Heart right ventricle (tissue), 16 donors: Measurements from ENCODE around the gene SLC9A2. TPM values are rescaled to one million over a fixed set of nuclear protein-coding genes. Genes with fewer than 3 reads are reported as not detected.

Experiments used
- ATAC-seq, 8 donors: fragments of 200-7000 bp; cut with Tn5 transposase; one replicate each; pipeline ENCODE4 v1.9.1; 2020; ENCODE audit warnings: mild to moderate bottlenecking in 8 of 8, moderate library complexity in 8 of 8, moderate number of reproducible peaks in 1 of 8
- DNase-seq, 2 donors: peaks; one replicate each; pipeline ENCODE4 v3.0.0-alpha.2; 2020
- H3K27ac ChIP-seq, 10 donors: fragments of 200-600 bp; sonication (generic) in 2 of 10; one replicate each; pipeline versions ENCODE4 v1.5.0 to v1.8.0; 2020 to 2022; ENCODE audit warnings: mild to moderate bottlenecking in 3 of 10
- H3K27me3 ChIP-seq, 7 donors: fragments of 200-600 bp; one replicate each; pipeline ENCODE4 v1.8.0; 2021 to 2022; ENCODE audit warnings: mild to moderate bottlenecking in 2 of 7
- H3K36me3 ChIP-seq, 9 donors: fragments of 200-600 bp; sonication (generic) in 1 of 9; one replicate each; pipeline versions ENCODE4 v1.5.0 to v1.8.0; 2020 to 2022; ENCODE audit warnings: mild to moderate bottlenecking in 2 of 9
- H3K4me1 ChIP-seq, 9 donors: fragments of 200-600 bp; sonication (generic) in 1 of 9; one replicate each; pipeline versions ENCODE4 v1.5.0 to v1.8.0; 2020 to 2022; ENCODE audit warnings: mild to moderate bottlenecking in 4 of 9
- H3K4me3 ChIP-seq, 10 donors: fragments of 200-600 bp; sonication (generic) in 2 of 10; one replicate each; pipeline versions ENCODE4 v1.5.0 to v1.8.0; 2020 to 2022; ENCODE audit warnings: mild to moderate bottlenecking in 7 of 10, moderate library complexity in 2 of 10
- H3K9me3 ChIP-seq, 11 donors: fragments of 200-600 bp in 10 of 11; sonication (generic) in 2 of 11; one replicate each; pipeline versions ENCODE4 v1.5.0 to v1.8.0; 2013 to 2022; ENCODE audit warnings: mild to moderate bottlenecking in 2 of 11, control low read depth in 1 of 11, moderate library complexity in 1 of 11
- WGBS, 2 donors: extraction: QIAGEN DNeasy Blood & Tissue Kit; methylation state at CpG; one replicate each; pipeline ENCODE4 v1.1.7; 2013; ENCODE audit warnings: inconsistent platforms in 1 of 2; 5-methylcytosine and 5-hydroxymethylcytosine counted together
- intact Hi-C, 10 donors: fragments of 100-400 bp; cut with DNase I; formaldehyde crosslinking; loops; one replicate each; pipeline versions ENCODE4 v1.11.1 to v1.14.2; 2022
- polyA plus RNA-seq, 2 donors: library from polyadenylated mRNA; stranded (reverse); fragments of 200-250 nt; gene quantifications; one replicate each; pipeline ENCODE4 v1.2.3, GENCODE V29; 2013
- total RNA-seq, 10 donors: library from RNA; stranded (reverse); fragmentation: NEBNext Ultra II Directional in 3 of 10; extraction: Animal tissue kit (Norgen Biotek cat#: 25700) in 3 of 10; gene quantifications; one replicate each; pipeline versions ENCODE4 v1.2.1 to v1.2.4, GENCODE V29; 2021 to 2023
- TF ChIP-seq, protein P1 (sequence below), 9 donors: fragments of 200-600 bp; sonication (generic) in 2 of 9; IDR thresholded peaks; one replicate each; pipeline versions ENCODE4 v1.5.0 to v1.8.0; 2021 to 2022; ENCODE audit warnings: antibody characterized with exemption in 9 of 9, mild to moderate bottlenecking in 5 of 9, moderate library complexity in 1 of 9
- donor health status: Arrhythmogenic right ventricular cardiomyopathy.
- donor health status: ischemic (EF 13 %, LVEDD 7.1; RV severe dilation, severe dysfunction).
- donor health status: healthy with polysubstance abuse.
- donor health status: DM: no; HTN: yes; CAD: no.
- donor health status: DM: no; HTN: no; CAD: no.
- donor health status: ischemic (EF 25% LVEDD 6.9; RV normal size, moderate dysfunction).
- donor health status: ischemic (EF 25% LVEDD 5.7; RV mildly dilated, moderate dysfunction).
- donor health status: healthy.
- donor health status: DM: yes; HTN: yes; CAD: no.
- donor health status: Ischemic cardiomyopathy.
- donor health status: ischemic (EF 35%, LVEDD 5.7; RV mildly dilated, moderate dysfunction).
- donor health status: nonischemic (EF 11% LVEDD 7.7; RV severe dilation, severe dysfunction).
- donor health status: DM: yes; HTN: yes; CAD: no.
- donor health status: PGD.
- donor health status: ischemic (EF 29% LVEDD 5.4; RV normal size, mild dysfunction).
- donor health status: nonischemic (EF 23%, LVEDD 6.1; RV moderate dilation, normal function).

SLC9A2 gene
- total and polyA plus RNA-seq, 12 donors = under 0.01 to 0.21 (median 0.17) TPM; not detected in 5

DNA sequence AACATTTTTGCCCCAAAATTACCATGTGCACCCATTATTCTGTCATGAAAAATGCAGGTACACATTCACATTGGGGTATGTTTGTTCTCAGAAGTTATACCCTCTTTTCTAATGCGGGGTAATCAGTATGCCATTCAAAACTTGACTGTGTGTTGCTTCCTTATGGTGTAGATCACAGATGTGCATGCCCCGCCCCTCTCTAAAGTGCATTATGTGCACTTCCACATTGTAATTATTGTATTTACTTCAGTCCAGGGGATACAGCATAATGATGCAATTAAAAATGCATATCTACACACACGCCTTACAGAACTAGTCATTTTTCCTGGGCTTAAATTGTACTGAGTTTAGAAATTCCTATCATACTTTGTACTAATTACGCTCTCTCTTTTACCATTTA is 48.8 kb downstream of the SLC9A2 start:
- TF ChIP-seq, protein P1, sequence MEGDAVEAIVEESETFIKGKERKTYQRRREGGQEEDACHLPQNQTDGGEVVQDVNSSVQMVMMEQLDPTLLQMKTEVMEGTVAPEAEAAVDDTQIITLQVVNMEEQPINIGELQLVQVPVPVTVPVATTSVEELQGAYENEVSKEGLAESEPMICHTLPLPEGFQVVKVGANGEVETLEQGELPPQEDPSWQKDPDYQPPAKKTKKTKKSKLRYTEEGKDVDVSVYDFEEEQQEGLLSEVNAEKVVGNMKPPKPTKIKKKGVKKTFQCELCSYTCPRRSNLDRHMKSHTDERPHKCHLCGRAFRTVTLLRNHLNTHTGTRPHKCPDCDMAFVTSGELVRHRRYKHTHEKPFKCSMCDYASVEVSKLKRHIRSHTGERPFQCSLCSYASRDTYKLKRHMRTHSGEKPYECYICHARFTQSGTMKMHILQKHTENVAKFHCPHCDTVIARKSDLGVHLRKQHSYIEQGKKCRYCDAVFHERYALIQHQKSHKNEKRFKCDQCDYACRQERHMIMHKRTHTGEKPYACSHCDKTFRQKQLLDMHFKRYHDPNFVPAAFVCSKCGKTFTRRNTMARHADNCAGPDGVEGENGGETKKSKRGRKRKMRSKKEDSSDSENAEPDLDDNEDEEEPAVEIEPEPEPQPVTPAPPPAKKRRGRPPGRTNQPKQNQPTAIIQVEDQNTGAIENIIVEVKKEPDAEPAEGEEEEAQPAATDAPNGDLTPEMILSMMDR (IDR thresholded peaks at IDR 0.05) = no peak
- Histone ChIP-seq H3K9me3 (no peaks in the 10 kb centered on the region), H3K4me1 (no peaks in the 10 kb centered on the region), H3K27me3 (no peaks in the 10 kb centered on the region), H3K4me3 (no peak overlapping the region), H3K27ac (no peak overlapping the region), H3K36me3 (no peaks in the 10 kb centered on the region)
- intact Hi-C loops = no loop called here
- 91% methylated on average over 4 of the region's 4 CpGs for WGBS, 2 donors
- DNase-seq (no peak), ATAC-seq (no peak)

DNA sequence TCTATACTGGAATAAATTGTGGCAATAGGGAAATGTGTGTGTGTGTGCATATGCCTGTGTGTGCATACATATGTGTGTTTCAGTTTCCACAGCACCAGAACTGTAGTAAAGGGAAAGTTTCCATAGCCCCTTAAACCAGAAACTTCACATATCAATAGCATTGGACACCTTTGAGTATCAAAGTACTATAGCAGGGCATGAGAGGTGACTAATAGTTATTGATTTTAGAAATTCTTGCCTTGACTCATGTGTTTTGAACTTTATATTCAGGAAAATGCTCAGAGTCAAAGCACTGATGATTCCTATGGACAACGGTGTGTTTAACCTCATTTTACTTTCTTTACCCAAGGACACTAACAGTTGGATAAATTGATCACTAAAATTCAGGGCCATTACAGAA is 50.0 kb downstream of the SLC9A2 start:
- no peak overlapping the region for H3K4me3 ChIP-seq
- H3K36me3 ChIP-seq = no peaks in the 10 kb centered on the region
- H3K9me3 ChIP-seq = no peaks in the 10 kb centered on the region
- ATAC-seq (no peak), DNase-seq (no peak)
- intact Hi-C loops = no loop called here
- H3K27me3 ChIP-seq = no peaks in the 10 kb centered on the region
- no peaks in the 10 kb centered on the region for H3K4me1 ChIP-seq
- 96 to 100% methylated on average over 1 of the region's 1 CpG for WGBS, 2 donors
- TF ChIP-seq, protein P1 (IDR thresholded peaks at IDR 0.05) = no peak
- no peak overlapping the region for H3K27ac ChIP-seq

DNA sequence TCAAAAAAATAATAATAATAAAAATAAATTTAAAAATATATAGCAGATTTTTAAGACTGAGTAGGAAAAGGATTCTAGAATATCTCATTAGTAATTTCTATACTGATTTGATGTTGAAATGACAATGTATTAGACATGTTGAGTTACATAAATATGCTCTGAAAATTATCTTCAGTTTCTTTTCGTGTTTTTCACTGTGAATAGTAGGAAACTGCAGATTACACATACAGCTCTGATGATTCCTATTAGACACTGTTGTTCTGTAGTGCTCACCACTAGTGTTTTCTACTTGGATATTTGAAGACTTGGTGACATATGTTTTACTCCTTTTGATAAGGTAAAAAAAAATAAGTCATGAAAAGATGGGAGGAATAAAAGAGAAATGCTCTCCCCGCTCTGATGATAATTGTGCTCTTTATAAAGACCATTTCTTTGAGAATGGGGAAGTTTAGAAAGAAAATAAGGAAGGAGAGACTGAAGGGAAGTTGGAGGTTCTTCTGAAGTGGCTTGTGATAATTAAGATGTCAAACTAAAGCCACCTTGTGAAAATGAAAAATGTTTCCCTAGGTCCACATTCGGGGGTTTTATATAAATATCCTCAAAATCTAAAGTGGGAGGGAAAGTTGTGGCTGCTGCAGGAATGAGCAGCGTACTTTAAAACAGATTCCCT is 52.9 kb downstream of the SLC9A2 start:
- Histone ChIP-seq H3K36me3 (no peaks in the 10 kb centered on the region), H3K4me3 (no peak overlapping the region), H3K27ac (no peak overlapping the region), H3K27me3 (no peaks in the 10 kb centered on the region), H3K4me1 (no peaks in the 10 kb centered on the region), H3K9me3 (no peaks in the 10 kb centered on the region)
- intact Hi-C loops = no loop called here
- ATAC-seq = no peak
- TF ChIP-seq, protein P1 (IDR thresholded peaks at IDR 0.05) = no peak
- DNase-seq = no peak
- WGBS, 2 donors = 70 to 74% methylated on average over 4 of the region's 4 CpGs

DNA sequence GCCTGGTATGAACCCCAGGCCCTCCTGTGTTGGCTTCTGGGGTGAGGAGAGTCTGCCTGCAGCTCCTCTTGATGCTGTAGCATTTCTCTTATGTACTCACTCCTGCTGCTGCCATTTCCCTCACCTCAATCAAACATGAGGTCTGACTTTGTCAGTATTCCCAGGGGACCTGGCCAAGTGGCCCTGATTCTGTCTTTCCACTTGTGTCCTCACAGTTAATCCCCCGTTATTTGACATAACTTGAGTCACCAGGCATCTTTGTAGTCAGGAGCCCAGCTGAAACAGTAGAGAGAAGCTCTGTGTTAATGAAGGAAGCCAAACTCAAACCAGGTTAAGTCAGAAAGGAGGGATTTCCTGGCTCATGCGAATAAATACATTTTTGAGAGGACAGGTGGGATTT is 55.0 kb downstream of the SLC9A2 start:
- Histone ChIP-seq H3K9me3 (no peaks in the 10 kb centered on the region), H3K36me3 (no peaks in the 10 kb centered on the region), H3K4me1 (no peaks in the 10 kb centered on the region), H3K27ac (no peak overlapping the region), H3K27me3 (no peaks in the 10 kb centered on the region), H3K4me3 (no peak overlapping the region)
- TF ChIP-seq, protein P1 (IDR thresholded peaks at IDR 0.05) = no peak
- intact Hi-C loops = no loop called here
- WGBS, 2 donors = 88 to 93% methylated on average over 2 of the region's 2 CpGs
- ATAC-seq (no peak), DNase-seq (no peak)
